ENCODE results near the gene NYAP2. TPM values are rescaled to one million over a fixed set of nuclear protein-coding genes. Genes with fewer than 3 reads are reported as not detected.

Gene NYAP2
- total RNA-seq: not detected in 2 replicates

DNA sequence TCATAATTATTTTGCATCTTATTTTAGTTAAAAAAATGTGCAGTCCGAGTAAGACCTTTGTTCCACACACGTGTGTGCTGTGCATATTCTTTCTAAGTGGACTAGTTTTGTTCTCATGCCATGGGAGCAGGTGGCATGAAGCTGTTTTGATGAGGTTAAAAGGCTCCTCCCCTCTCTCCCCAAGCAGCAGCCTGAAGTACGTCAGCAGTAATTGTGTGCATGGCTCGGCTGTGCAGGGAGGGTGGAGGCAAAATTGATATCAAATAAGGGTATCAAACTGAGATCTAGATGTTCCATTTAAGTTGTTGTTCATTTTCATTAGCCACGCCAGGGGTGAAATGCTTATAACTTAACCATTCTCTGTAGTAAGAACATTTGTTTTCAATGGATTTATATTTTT lies at the start of gene NYAP2:
Gene NYAP2 (plus strand): TSS at position 207 of the 400 bp plus-strand sequence. CDS start 9,171 bp downstream, outside the sequence.
- no peak for DNase-seq

DNA sequence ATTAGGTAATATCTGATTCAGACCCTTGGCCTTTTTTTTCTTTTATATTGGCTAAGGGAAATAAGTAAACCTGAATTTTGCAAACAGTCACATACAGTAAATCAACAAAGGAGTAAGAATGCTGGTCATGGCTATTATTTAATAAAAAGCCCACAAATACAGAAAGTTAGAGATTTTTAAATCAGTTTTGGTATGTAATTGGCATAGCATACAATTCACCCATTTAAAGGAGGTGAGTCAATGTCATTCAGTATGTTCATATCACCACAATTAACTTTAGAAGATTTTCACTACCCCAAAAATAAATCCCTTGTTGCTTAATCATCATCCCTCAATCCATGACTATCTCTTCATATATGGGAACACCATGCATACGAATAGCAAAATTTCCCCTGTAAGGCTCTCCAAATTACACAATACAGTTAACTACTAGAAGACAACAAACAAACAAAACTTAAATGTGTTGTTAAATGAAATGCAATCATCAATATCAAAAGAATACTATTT lies 45.9 kb upstream of the NYAP2 start:
- no peak for DNase-seq

DNA sequence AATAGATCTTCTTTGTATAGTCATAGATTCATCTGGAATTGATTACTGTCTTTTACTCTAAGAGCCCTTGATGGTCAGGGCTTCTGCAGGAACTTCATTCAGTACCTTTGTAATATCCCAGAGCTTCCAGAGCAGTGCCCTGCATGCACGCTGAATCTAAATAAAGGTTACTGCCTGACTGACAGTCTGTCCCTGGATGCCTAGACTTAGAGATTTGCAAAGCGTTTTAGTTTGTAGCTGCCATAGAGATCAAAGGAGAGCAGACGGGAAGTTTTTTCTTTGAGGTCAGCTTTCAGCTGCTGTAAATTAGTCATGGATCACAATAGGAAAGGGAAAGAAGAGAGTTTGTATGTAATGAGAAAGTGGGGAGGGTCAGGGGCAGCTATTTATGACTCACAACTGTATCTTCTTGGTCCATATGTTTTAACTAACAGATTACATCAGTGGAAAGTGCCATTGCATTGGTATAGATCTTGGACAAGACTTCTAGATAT lies 45.2 kb upstream of the NYAP2 start:
- DNase-seq: peak; percentile 40

DNA sequence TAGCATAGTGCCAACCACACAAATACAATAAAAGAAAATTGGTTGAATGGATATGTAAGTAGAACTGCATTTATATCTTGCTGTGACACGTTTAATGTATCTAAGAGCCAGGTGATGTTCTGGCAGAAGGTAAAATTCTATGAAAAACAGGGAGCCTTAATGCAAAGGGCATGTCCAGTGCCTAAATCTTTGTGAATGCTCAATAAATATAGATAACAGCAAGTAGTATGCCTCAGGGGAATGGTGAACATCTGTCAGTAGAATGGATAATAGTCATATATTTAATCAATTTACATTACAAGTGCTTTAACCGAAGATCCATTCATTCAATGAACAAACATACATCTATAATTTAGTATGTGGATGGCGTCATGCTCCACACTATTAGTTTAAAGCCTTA lies 43.7 kb upstream of the NYAP2 start:
- no peak for DNase-seq

DNA sequence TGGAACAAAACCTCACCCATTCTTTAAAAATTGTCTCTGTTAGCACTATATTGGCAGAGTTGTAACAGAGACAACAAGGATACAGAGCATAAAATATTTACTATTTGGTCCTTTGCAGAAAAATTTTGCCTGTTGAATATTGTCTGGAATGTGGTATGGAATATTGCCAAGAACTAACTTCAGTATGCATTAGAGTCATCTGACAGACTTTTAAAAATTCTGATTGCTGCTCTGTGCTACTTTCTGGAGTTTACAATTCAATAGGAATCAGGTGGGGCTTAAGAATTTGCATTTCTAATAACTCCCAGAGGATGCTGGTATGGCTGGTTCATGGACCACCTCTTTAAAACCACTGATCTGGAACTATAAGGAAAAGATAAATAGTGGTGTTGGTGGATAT lies 32.8 kb upstream of the NYAP2 start:
- no peak for DNase-seq

DNA sequence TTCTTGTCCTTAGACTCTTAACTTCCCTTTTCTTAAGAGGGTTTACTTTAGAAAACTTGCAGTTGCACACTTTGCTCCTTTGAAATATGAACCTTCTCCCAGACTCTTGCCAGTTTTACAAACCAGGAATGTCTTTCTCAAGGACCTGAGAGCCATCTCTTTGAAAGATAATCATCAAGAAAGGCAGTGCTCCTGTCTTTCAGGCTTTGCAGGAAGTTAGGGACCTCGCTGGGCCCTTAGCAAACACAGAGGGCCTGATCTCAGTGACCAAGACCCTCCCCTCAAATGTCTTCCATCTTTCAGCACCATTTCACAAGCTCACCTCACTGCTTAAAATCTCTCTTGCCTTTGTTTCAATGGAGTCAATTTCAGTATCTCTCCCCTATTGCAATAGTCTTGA lies 32.0 kb upstream of the NYAP2 start:
- no peak for DNase-seq

DNA sequence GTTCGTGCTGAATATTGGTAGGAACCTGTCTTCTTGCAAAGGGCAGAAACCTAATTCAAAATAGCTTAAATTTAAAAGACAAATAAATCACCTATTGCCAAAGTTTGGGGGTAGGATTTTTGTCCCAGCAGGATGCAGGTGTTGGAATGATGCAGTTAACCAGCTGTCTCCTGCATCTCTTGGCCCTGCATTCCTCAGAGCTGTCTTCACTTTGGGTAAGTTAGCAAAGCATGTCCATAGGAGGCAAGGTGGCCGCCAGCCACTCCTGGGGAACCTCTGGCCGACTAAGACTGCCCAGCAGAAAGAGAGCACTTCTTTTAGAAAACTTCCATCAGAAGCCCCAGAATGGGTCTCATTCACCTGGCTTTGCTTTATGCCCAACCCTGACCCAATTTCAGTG lies 20.5 kb upstream of the NYAP2 start:
- DNase-seq: no peak

DNA sequence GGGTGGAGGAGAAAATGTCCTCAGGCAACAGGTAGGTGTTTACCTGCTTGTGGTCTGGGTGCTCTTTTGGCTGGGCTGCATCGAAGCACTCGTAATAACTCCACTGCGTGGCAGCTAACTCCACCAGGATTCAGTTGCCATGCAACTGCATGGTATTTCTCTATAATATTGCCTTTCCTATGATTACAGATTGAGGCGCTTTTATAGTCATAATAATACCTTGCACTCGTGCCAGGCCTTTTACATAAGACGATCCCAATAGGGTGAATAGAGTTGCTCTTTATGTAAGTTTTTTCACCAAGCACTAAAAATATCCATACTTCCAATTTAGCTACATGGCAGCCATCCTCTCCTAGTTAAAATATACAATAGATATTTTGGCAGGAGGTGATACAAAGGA lies 19.7 kb upstream of the NYAP2 start:
- no peak for DNase-seq

DNA sequence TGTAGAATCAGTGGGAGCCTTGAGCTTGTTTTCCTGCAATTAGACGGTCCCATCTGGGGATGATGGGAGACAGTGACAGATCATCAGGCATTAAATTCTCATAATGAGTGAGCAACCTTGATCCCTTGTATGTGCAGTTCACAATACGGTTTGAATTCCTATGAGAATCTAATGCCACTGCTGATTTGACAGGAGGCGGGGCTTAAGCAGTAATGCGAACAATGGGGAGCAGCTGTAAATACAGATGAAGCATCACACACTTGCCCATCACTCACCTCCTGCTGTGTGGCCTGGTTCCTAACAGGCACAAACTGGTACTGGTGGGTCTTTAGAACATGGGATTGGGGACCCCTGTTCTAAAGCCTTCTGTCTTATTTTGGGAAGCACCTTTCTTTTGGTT lies 17.9 kb upstream of the NYAP2 start:
- DNase-seq: no peak

DNA sequence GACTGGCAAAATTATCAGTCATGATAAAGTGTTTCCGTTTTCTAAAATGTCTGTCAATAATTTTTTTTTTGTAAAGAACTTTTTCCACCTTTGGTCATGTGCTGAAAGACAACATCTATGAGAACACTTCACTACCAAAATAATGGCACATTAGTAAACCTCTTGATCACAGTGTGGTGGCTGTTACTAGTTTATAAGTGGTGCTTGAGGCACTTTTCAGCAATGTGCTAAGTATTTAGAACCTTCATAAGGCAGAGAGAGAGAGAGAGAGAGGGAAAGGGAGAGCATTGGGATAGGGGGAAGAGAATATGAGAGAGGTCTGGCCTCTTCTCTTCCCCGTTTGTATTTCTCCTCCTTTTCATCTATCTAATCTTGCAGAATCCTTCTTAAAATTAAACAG lies 1.1 kb upstream of the NYAP2 start:
- no peak for DNase-seq

DNA sequence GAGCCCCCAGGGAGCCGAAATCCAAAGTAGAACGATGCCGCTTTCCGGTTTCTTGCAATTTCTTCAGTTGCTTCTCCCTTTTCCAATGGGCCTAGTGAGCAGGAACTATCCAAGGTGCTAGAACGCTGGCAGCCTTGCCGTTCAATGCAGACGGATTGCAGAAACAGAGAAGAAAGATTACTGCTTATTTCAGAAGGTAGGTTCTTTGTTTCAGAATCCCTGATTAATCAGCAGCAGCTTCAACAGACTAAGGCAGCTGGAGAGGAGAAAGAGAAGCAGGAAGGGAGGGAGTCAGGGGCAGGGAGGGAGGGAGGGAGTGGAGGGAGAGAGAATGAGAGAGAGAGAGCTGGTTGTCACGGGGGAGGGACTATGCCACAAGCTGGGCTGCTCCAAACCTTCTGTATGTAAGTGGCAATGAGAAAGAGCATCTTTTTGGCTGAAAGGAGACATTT lies 576 bp downstream of the NYAP2 start:
- peak; percentile 18 for DNase-seq

DNA sequence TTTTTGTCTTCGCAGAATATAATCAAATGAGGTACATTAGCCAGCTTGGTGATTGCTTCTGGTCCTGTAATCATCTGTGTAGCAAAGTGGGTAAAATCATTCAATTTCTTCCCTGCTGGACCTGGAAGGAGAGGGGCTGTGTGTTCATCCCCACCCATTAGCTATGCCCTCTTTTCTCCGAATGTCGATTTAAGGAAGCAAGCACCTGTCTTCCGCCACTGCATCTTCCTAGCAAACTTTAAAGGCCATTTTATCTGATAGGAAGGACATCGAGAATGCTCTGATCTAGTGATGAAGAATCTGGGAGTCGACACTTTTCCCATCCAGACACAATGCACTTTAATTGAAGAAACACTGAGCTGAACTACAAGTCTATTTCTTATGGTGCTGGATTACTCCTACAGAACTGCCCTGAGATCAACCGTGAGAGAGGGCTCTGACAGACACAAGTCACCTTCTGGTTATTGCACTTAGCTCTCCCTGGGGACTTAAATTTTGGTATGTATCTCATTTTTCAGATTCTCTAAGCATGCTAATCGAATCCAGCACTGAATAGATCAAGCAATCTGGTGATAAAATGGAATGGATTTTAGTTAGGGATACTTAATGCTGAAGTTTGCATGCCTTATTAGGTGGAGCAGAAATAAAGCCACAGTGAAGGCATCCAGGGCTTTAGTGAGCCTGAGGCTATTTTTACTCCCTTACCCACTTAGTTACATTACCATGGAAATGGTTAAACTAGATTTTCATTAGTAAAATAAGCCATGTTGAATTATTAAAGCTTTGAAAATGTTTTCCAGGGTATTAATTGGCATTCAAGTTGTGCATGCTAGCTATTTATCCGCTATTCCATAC lies 1.3 kb downstream of the NYAP2 start:
- no peak for DNase-seq

DNA sequence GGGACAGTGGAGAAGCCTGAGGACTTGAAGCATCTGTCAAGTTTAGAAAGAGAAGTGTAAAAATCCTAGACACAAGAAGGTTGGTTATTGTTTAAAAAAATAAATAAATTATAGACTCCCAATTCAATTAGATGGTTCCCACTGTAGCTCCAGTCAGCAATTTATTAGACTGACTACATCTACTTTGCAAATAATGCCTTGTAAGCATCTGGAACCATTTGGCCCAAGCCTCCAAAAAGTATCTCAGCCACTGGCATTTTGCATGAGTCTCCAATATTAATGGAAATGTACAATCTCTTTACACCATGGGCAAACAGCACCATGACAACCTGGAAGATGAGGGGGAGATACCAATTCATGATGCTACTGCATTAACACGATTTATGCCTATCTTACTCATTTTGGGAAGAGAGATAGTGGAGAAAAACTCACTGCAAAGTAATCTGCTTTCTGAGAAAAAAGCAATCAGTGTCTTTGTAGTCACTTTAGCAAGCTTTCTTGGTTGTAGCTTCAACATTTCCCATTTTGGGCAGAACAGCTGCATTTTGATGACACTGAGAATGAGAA lies 2.8 kb downstream of the NYAP2 start:
- no peak for DNase-seq

DNA sequence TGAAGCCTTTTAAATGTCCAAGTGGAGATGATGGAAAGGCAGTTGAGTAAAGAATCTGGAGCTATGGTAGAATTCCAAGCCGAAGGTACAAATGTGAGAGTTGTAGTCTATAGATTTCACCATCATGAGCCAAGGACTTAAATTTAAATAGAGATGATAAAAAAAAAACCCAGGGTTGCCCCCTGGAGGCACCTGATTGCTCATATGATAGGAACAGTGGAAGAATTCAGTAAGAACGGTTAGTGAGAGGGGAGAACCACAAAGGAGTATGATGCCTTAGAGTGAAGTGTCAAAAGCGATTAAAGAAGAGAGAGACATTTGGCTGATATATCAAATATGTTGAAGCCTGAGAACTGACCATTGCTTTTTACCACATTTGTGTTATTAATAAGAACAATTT lies 11.9 kb downstream of the NYAP2 start:
- DNase-seq: no peak

DNA sequence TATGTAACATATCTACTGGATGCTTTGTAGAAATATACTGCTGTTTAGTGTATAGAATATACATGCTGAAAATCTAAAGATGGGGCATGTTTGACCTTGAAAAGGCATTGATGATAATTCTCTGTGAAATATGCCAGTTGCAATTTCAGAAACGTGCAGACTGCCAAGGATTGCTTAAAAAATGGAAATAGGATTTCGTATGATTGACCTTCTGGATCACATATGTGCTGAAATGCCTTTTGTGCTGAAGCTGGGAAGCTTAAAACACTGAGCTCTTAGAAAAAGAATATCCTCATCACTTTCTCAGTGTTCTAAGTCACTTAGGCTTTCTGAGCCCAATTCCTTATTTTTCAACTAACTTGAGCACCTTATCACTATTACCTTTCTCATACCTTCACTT lies 14.3 kb downstream of the NYAP2 start:
- no peak for DNase-seq

DNA sequence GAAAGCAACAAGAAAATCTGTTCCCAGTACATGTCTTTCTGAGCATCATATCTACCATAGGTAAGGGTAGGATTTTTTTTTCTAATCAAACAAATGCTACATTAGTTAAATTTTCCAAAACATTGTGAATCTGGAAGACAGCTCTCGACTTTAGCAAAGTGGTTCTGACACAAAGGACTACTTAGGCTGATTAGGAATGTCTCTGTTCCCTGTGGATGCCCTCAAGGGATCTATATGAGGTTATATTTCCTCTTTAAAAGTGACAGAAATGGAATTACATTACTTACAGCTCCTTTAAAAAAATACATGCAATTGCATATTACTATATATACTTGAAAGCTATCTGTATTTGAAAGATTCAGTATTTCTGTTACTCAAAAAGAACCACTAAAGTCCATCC lies 15.4 kb downstream of the NYAP2 start:
- DNase-seq: no peak

DNA sequence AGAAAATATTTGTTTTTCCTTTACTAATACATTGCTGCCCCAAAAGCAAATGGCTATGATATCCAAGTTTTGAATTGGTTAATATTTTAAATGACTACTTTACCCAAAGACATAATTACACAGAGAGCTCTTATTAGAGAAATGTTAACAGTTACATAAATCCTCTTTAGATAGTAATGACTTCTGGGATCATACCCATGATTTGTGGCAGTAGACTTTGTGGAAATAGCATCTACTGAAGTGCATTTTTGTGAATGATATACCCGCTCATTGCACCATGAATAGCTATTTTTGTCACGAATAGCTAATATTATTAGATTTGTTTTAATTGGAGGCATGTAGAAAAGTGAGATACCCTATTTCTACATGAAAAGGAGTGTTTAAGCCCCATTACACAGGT lies 15.8 kb downstream of the NYAP2 start:
- DNase-seq: no peak

DNA sequence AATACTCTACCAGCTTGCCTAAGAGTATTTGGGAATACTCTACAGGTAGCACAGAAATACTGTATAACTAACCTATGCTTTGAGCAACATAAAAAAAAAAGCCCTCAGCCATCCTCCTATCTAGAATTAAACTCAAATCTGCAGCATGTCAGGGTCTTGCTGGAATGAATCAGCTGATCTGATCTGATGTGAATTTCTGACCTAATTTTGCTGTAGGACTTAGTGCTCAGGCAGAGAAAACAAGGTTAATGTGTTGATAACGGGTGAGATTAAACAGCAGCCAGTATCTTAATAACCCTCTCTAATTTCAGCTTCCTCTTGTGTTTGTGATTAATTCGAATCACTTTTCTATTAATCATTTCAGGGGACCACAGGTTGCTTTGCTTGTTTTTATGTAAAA lies 16.3 kb downstream of the NYAP2 start:
- DNase-seq: no peak

DNA sequence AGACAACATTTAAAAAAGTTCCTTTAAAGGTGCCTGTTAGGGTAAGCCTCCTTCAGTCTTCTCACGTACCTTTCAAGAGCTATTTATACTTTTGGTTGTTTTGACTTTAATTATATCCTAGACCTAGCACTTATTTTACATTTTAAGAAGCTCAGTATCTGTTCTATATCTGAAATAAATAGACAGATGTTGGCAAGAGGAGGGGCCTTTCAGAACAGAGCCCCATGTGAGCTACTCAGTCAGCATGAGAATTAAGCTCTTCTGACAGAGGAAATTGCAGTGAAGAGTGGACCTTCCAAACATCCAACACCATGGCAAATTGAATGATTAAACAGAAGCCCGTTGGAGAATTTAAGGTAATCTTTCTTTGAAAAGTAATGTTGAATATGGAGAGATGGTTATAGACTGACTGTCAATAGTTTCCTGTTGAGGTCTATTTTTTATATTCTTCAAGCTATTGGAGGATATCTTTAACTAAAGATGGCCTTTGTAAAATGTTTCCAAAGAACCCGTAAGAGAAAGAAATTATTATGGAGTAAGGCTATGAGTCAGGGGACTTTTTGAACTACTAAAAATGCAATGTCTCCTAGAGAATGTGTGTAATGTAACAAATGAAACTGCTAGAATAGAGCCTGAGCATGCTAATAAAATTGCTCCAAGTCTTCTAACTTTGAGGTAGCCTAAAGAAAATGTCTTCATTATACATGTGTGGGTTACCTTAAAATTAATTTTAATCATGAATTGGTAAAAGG lies 17.3 kb downstream of the NYAP2 start:
- DNase-seq: no peak

DNA sequence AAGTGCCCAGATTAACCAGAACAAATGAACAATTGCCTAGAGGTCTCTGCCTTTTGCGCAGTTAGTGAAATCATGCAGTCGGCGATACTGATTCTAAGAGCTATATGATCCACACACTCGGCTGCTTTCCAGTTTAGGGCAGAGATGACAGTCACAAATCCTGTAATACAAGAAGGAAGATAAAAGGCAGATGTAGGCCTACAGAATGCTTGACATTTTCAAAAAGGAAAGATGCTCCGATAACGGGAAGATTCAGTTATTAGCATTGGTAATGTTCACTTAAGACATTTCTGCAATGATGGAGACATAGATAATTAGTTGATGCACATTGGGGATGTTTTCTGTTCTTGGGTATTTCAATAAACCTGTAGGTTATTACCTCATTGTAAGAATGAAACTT lies 19.5 kb downstream of the NYAP2 start:
- DNase-seq: no peak

DNA sequence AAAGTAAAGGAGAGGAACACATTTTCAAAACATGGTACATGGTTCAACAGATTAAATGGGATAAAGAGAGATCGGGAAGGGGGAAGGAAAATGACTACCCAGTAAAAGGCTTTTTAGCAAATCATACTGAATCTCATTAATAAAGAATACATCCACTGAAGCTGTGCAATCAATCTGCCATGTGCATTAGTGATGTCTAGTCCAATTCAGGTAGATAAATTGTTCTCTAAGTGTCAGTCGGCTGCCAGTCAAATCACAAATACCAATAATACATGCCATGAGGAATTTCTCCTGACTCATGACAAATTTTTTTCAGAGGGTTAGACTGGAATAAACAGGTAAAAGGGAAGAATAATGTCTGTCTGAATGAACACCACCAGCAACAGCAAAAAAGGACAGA lies 22.6 kb downstream of the NYAP2 start:
- no peak for DNase-seq

DNA sequence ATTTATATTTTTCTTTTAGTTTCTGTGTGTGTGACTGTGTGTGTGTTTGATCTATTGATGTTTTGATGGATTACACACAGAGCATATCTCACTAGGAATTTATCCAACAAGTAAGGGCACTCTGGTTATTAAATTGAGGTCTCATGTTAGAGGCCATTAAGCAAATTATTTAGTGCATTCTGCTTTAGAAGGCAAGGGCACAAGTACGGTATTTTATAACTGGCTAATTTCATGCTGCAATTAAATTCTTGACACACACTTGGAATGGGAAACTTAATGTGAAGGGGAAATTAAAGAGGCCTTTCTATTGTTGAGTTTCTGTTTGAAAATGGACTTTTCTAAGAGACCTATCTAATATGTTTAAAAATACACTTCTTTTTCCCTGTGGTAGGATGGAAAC lies 25.8 kb downstream of the NYAP2 start:
- no peak for DNase-seq

DNA sequence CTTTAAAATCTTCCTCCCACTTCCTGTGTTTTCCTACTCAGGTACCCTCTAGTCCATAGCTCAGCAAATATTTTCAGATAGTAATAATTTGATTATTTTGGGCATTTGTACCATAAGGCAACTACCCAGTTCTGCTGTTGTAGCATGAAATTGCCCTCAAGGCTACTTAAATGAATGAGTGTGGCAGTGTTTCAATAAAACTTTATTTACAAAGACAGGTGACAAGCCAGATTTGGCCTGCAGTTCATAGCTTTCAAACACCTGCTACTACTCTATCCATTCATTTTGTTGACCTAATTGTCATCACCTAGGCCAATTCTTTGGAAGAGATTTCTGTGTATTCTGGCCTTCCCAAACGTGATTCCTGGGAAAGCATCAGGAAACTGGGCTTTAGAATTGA lies 28.9 kb downstream of the NYAP2 start:
- DNase-seq: no peak

Data from dermis blood vessel endothelial cell (primary cell).